GM23338 (cell line): ENCODE measurements around the gene RNF5. TPM values are rescaled to one million over a fixed set of nuclear protein-coding genes. Genes with fewer than 3 reads are reported as not detected.
A peak's percentile ranks its signal among the peaks of the same experiment; 100 is the strongest.

Experiments used
- ATAC-seq: fragments of 200-7000 bp; cut with Tn5 transposase; 3 replicates; pipeline ENCODE4 v1.9.1; 2020
- DNase-seq: peaks from one replicate; pipeline ENCODE4 v3.0.0-alpha.2; 2015; ENCODE audit warnings: low spot score
- H2AFZ ChIP-seq: fragments of 200-600 bp; sonication (generic); 2 replicates; pipeline ENCODE4 v1.8.0; 2016; ENCODE audit warnings: antibody characterized with exemption, mild to moderate bottlenecking, moderate library complexity
- H3F3A ChIP-seq: fragments of 200-600 bp; sonication (generic); replicated peaks from 2 replicates; pipeline ENCODE4 v1.8.0; 2017; ENCODE audit warnings: antibody characterized with exemption, mixed run types, low read depth
- H3K27ac ChIP-seq: fragments of 200-600 bp; sonication (generic); 2 replicates; pipeline ENCODE4 v1.6.1; 2016; ENCODE audit warnings: low read depth
- H3K27me3 ChIP-seq: fragments of 200-600 bp; sonication (generic); 2 replicates; pipeline ENCODE4 v1.8.0; 2016; ENCODE audit warnings: mild to moderate bottlenecking, mixed run types, moderate library complexity; ENCODE audit not compliant: insufficient read depth
- H3K36me3 ChIP-seq: fragments of 200-600 bp; sonication (generic); 2 replicates; pipeline ENCODE4 v1.8.0; 2016; ENCODE audit warnings: mild to moderate bottlenecking; ENCODE audit not compliant: insufficient read depth
- H3K4me1 ChIP-seq: fragments of 200-600 bp; sonication (generic); 2 replicates; pipeline ENCODE4 v1.8.0; 2016; ENCODE audit warnings: mild to moderate bottlenecking, moderate library complexity; ENCODE audit not compliant: insufficient read depth
- H3K4me2 ChIP-seq: fragments of 200-600 bp; sonication (generic); 2 replicates; pipeline ENCODE4 v1.7.1; 2017; ENCODE audit warnings: mixed run types
- H3K4me3 ChIP-seq: fragments of 200-600 bp; sonication (generic); 2 replicates; pipeline ENCODE4 v1.6.1; 2016; ENCODE audit warnings: mixed run types
- H3K79me2 ChIP-seq: fragments of 200-600 bp; sonication (generic); replicated peaks from 2 replicates; pipeline ENCODE4 v1.8.0; 2017; ENCODE audit warnings: mild to moderate bottlenecking; ENCODE audit not compliant: insufficient read depth
- H3K9me2 ChIP-seq: fragments of 200-600 bp; sonication (generic); 2 replicates; pipeline ENCODE4 v1.8.0; 2017; ENCODE audit not compliant: insufficient read depth
- H4K20me1 ChIP-seq: fragments of 200-600 bp; sonication (generic); replicated peaks from 2 replicates; pipeline ENCODE4 v1.8.0; 2017; ENCODE audit warnings: mild to moderate bottlenecking; ENCODE audit not compliant: insufficient read depth
- H3K27ac Mint-ChIP-seq: 2 replicates; pipeline ENCODE4 v1.8.0; 2020; ENCODE audit warnings: inconsistent platforms, mild to moderate bottlenecking, moderate library complexity, mixed read lengths
- H3K27me3 Mint-ChIP-seq: 3 replicates; pipeline ENCODE4 v1.8.0; 2022; ENCODE audit warnings: low read depth, mild to moderate bottlenecking, moderate library complexity, mixed read lengths, inconsistent platforms; ENCODE audit not compliant: insufficient read depth, poor library complexity
- H3K36me3 Mint-ChIP-seq: 3 replicates; pipeline ENCODE4 v1.8.0; 2021; ENCODE audit warnings: low read depth, mild to moderate bottlenecking, inconsistent platforms, moderate library complexity, mixed read lengths
- H3K4me1 Mint-ChIP-seq: 3 replicates; pipeline ENCODE4 v1.8.0; 2020; ENCODE audit warnings: mild to moderate bottlenecking, inconsistent platforms, mixed read lengths
- H3K4me3 Mint-ChIP-seq: 3 replicates; pipeline ENCODE4 v1.8.0; 2021; ENCODE audit warnings: moderate library complexity, mild to moderate bottlenecking, inconsistent platforms, mixed read lengths
- H3K9me3 Mint-ChIP-seq: 3 replicates; pipeline ENCODE4 v1.8.0; 2020; ENCODE audit warnings: moderate library complexity, mild to moderate bottlenecking, inconsistent platforms, mixed read lengths
- CTCF ChIP-seq, 2 experiments: fragments of 200-600 bp in 1 of 2; sonication (generic) in 1 of 2; conservative IDR thresholded peaks; 2 replicates each; pipeline versions ENCODE4 v1.5.1 to v1.6.1; 2016 to 2017; ENCODE audit warnings: antibody characterized with exemption in 2 of 2, low read depth in 2 of 2, mild to moderate bottlenecking in 2 of 2, moderate library complexity in 1 of 2
- EZH2phosphoT487 ChIP-seq: fragments of 200-600 bp; sonication (generic); IDR thresholded peaks from one replicate; pipeline ENCODE4 v1.8.1; 2018; ENCODE audit warnings: antibody characterized with exemption; ENCODE audit not compliant: unreplicated experiment
- POLR2AphosphoS5 ChIP-seq: IDR thresholded peaks from 2 replicates; pipeline ENCODE4 v1.6.1; 2016; ENCODE audit warnings: antibody characterized with exemption, low read depth
- ZNF331 ChIP-seq: fragments of 250-450 bp; sonication (Bioruptor Pico); IDR thresholded peaks from 2 replicates; pipeline ENCODE4 v1.5.0; 2020; ENCODE audit warnings: low read depth, mild to moderate bottlenecking, moderate library complexity
- polyA plus RNA-seq: library from polyadenylated mRNA; unstranded; fragments of >200 nt; fragmentation: Nextera tagmentation; extraction: Ambion mirVana; gene quantifications from 2 replicates; pipeline ENCODE4 v1.2.1, GENCODE V29; 2016
- total RNA-seq: library from RNA; depleted of rRNA; stranded (reverse); fragments of >200 nt; shearing (Covaris generic); gene quantifications from 2 replicates; pipeline ENCODE4 v1.2.3, GENCODE V29; 2014
- TF ChIP-seq, protein P1 (sequence below): IDR thresholded peaks from one replicate; pipeline ENCODE4 v1.6.1; 2018; ENCODE audit warnings: antibody characterized with exemption; ENCODE audit not compliant: unreplicated experiment

The RNF5 gene
- total and polyA plus RNA-seq, 2 experiments from 2014 or later: 119 to 164 TPM

DNA sequence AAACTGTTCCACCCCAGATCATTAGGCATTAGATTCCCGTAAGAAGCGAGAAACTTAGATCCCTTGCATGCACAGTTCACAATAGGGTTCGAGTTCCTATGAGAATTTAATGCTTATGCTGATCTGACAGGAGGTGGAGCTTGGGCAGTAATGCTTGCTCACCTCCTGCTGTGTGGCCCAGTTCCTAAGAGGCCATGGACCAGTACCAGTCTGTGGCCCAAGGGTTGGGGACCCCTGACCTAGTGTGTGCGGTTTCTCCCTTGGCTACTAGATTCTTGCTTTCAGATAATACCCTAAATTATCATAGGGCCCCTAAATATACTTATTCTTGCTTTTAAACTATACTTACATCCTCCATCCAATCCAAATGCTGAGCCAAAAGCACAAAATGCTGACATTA is 16.2 kb downstream of the RNF5 start (continued):
- TF ChIP-seq, protein P1, sequence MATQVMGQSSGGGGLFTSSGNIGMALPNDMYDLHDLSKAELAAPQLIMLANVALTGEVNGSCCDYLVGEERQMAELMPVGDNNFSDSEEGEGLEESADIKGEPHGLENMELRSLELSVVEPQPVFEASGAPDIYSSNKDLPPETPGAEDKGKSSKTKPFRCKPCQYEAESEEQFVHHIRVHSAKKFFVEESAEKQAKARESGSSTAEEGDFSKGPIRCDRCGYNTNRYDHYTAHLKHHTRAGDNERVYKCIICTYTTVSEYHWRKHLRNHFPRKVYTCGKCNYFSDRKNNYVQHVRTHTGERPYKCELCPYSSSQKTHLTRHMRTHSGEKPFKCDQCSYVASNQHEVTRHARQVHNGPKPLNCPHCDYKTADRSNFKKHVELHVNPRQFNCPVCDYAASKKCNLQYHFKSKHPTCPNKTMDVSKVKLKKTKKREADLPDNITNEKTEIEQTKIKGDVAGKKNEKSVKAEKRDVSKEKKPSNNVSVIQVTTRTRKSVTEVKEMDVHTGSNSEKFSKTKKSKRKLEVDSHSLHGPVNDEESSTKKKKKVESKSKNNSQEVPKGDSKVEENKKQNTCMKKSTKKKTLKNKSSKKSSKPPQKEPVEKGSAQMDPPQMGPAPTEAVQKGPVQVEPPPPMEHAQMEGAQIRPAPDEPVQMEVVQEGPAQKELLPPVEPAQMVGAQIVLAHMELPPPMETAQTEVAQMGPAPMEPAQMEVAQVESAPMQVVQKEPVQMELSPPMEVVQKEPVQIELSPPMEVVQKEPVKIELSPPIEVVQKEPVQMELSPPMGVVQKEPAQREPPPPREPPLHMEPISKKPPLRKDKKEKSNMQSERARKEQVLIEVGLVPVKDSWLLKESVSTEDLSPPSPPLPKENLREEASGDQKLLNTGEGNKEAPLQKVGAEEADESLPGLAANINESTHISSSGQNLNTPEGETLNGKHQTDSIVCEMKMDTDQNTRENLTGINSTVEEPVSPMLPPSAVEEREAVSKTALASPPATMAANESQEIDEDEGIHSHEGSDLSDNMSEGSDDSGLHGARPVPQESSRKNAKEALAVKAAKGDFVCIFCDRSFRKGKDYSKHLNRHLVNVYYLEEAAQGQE: no peak
- TF ChIP-seq EZH2phosphoT487: no peak

DNA sequence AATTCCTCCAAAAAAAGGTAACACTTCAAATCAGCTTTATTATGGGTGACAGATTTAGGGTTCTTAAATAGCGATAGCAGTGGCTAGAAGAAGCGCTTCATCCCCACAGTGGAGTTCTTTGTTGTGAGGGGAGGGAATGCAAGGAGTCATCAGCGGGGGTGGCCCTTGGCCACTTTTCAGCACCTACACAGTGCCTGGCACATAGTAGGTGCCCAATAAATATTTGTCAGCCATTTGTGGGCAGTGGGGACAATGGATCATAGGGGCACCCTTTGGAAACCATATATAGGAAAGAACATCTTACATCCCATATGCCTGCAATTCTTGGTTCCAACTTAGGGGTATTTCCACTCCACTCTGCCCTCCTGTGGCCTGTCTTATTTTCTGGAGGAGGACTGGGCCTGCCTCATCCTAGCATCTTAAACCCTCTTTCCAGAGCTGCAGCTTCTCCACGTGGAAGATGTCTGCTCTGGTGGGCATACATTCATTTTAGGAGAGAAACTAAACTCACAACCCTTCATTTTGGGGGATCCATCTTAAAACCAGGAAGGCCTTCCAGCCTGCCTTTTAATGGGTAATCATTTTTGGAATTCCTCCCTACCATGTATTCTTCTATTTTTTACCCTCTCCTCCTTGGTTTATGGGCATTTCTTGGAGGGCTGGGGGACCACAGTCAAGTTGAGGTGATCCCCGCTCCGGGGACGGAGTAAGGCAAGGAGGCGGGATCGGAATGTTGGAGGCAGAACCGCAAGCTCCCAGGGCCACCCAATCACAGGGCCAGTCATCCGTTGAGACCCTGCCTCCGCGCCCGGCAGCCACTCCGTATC is 16.8 kb downstream of the RNF5 start:
- Histone ChIP-seq H2AFZ (no peak overlapping the region), H3F3A (peaks cover 21% of the 10 kb centered on the region), H3K4me1 (peaks cover 55% of the 10 kb centered on the region), H3K4me2 (peak overlapping the region; percentile 75), H3K36me3 (no peaks in the 10 kb centered on the region), H3K4me3 (peak overlapping the region; percentile 49), H3K27ac (peak overlapping the region; percentile 97), H4K20me1 (no peaks in the 10 kb centered on the region), H3K9me2 (no peaks in the 10 kb centered on the region), H3K27me3 (no peaks in the 10 kb centered on the region), H3K79me2 (no peaks in the 10 kb centered on the region)
- Mint-ChIP-seq H3K27me3 (peaks cover 19% of the 10 kb centered on the region), H3K9me3 (no peaks in the 10 kb centered on the region; the same call in 2 of the 3 replicates), H3K36me3 (no peaks in the 10 kb centered on the region), H3K4me1 (peaks cover 57% of the 10 kb centered on the region), H3K4me3 (peak overlapping the region; percentile 95), H3K27ac (peak overlapping the region; percentile 99)
- ATAC-seq: peak; percentile 84
- peak; percentile 54 to 57 for TF ChIP-seq CTCF (conservative IDR thresholded peaks at IDR 0.05; ENCODE audit: low read depth in 2 of 2)
- peak; percentile 88 for TF ChIP-seq POLR2AphosphoS5
- TF ChIP-seq ZNF331 (CRISPR knock-in tag): no peak
- peak; percentile 58 for DNase-seq

GRCh38 chr6:32195652-32195901 is 17.4 kb downstream of the RNF5 start:
- H2AFZ ChIP-seq: no peak overlapping the region
- ATAC-seq (no peak), DNase-seq (peak; percentile 100)
- Mint-ChIP-seq H3K4me1 (peaks cover 53% of the 10 kb centered on the region), H3K27ac (no peak overlapping the region; the same call in 1 of the 2 replicates), H3K4me3 (peak overlapping the region; percentile 95), H3K36me3 (no peaks in the 10 kb centered on the region), H3K27me3 (peaks cover 13% of the 10 kb centered on the region), H3K9me3 (no peaks in the 10 kb centered on the region; the same call in 2 of the 3 replicates)
- H4K20me1 ChIP-seq: no peaks in the 10 kb centered on the region
- H3K4me3 ChIP-seq: peak overlapping the region; percentile 99; the same call in 1 of the 2 replicates
- H3K79me2 ChIP-seq: no peaks in the 10 kb centered on the region
- peaks cover 52% of the 10 kb centered on the region for H3K4me1 ChIP-seq
- H3K4me2 ChIP-seq: no peak overlapping the region; the same call in 1 of the 2 replicates
- no peaks in the 10 kb centered on the region for H3K27me3 ChIP-seq
- 0 out of 2 replicates have a peak overlapping the region, but pooled peaks have one; percentile 100 for H3K27ac ChIP-seq
- H3F3A ChIP-seq: peaks cover 21% of the 10 kb centered on the region
- H3K9me2 ChIP-seq: no peaks in the 10 kb centered on the region
- no peaks in the 10 kb centered on the region for H3K36me3 ChIP-seq
- TF ChIP-seq CTCF (conservative IDR thresholded peaks at IDR 0.05; ENCODE audit: low read depth in 2 of 2): peak in 1 of 2 experiments; percentile 44; a peak in 2 of 4 replicates
